IMR-90 (cell line): ENCODE data around the gene BRIP1. TPM values are rescaled to one million over a fixed set of nuclear protein-coding genes. Genes with fewer than 3 reads are reported as not detected.

Source experiments
- ATAC-seq: fragments of 200-7000 bp; cut with Tn5 transposase; 2 replicates; pipeline ENCODE4 v1.9.1; 2020; ENCODE audit warnings: low read depth, mild to moderate bottlenecking, moderate library complexity
- BruUV-seq: library from RNA; stranded (reverse); fragments of 400-500 nt; replicated peaks from 2 replicates; lab custom pipeline; 2021; lab: Mats Ljungman, UMichigan
- CTCF ChIA-PET: fragments of 300-600 bp; formaldehyde crosslinking; extraction: SDS; loops from one replicate; lab custom pipeline; 2021; ENCODE audit warnings: antibody characterized with exemption; lab: Yijun Ruan, JAX
- POLR2A ChIA-PET: fragments of 300-600 bp; sonication (Branson Sonifier 250); formaldehyde crosslinking; loops from one replicate; lab custom pipeline; 2022; ENCODE audit warnings: antibody characterized with exemption; ENCODE audit not compliant: unreplicated experiment; lab: Charles Lee
- DNase-seq: peaks from one replicate; pipeline ENCODE4 v3.0.0; 2013
- H2AFZ ChIP-seq: replicated peaks from 2 replicates; pipeline ENCODE3; 2013; ENCODE audit warnings: low read length, mild to moderate bottlenecking; ENCODE audit not compliant: poor library complexity
- H2AK5ac ChIP-seq: 2 replicates; pipeline ENCODE4 v1.6.1; 2013; ENCODE audit warnings: low read depth, low read length, inconsistent platforms
- H2AK9ac ChIP-seq: replicated peaks from 2 replicates; pipeline ENCODE3; 2013; ENCODE audit warnings: mild to moderate bottlenecking, low read depth, low read length, moderate library complexity; ENCODE audit not compliant: poor library complexity
- H2BK120ac ChIP-seq: 2 replicates; pipeline ENCODE4 v1.6.1; 2013; ENCODE audit warnings: low read depth, low read length, inconsistent platforms
- H2BK15ac ChIP-seq: 3 replicates; pipeline ENCODE4 v1.6.1; 2013; ENCODE audit warnings: low read depth, low read length, inconsistent platforms
- H2BK20ac ChIP-seq: 2 replicates; pipeline ENCODE4 v1.6.1; 2013; ENCODE audit warnings: low read depth, mild to moderate bottlenecking, inconsistent platforms, low read length, moderate library complexity
- H2BK5ac ChIP-seq: 2 replicates; pipeline ENCODE4 v1.6.1; 2013; ENCODE audit warnings: mild to moderate bottlenecking, low read depth, low read length, inconsistent platforms; ENCODE audit not compliant: poor library complexity, severe bottlenecking
- H3K14ac ChIP-seq: replicated peaks from 2 replicates; pipeline ENCODE4 v1.6.1; 2013; ENCODE audit warnings: low read depth, low read length, inconsistent platforms
- H3K18ac ChIP-seq: 2 replicates; pipeline ENCODE4 v1.6.1; 2013; ENCODE audit warnings: low read depth, low read length, control low read depth
- H3K23ac ChIP-seq: 2 replicates; pipeline ENCODE4 v1.6.1; 2013; ENCODE audit warnings: low read depth, low read length, inconsistent platforms
- H3K27ac ChIP-seq: 2 replicates; pipeline ENCODE4 v1.5.1; 2013; ENCODE audit warnings: mild to moderate bottlenecking, control low read depth, low read length; ENCODE audit not compliant: insufficient read depth
- H3K27me3 ChIP-seq: 2 replicates; pipeline ENCODE4 v1.6.1; 2013; ENCODE audit warnings: low read length; ENCODE audit not compliant: control insufficient read depth, insufficient read depth
- H3K36me3 ChIP-seq: 2 replicates; pipeline ENCODE4 v1.6.1; 2013; ENCODE audit warnings: low read length, mixed read lengths; ENCODE audit not compliant: control insufficient read depth, insufficient read depth
- H3K4ac ChIP-seq: 2 replicates; pipeline ENCODE4 v1.6.1; 2013; ENCODE audit warnings: low read depth, low read length, inconsistent platforms
- H3K4me1 ChIP-seq: 2 replicates; pipeline ENCODE4 v1.6.1; 2013; ENCODE audit warnings: low read length, mixed read lengths; ENCODE audit not compliant: control insufficient read depth, insufficient read depth
- H3K4me2 ChIP-seq: 2 replicates; pipeline ENCODE4 v1.6.1; 2013; ENCODE audit warnings: low read depth, mild to moderate bottlenecking, control low read depth, low read length, moderate library complexity
- H3K4me3 ChIP-seq: 2 replicates; pipeline ENCODE4 v1.5.1; 2013; ENCODE audit warnings: low read depth, mild to moderate bottlenecking, control low read depth, low read length, moderate library complexity; ENCODE audit not compliant: insufficient read depth
- H3K56ac ChIP-seq: 2 replicates; pipeline ENCODE4 v1.6.1; 2013; ENCODE audit warnings: low read length, inconsistent platforms; ENCODE audit not compliant: insufficient read depth; ENCODE audit errors: extremely low read depth
- H3K79me1 ChIP-seq, 2 experiments: 2 replicates each; pipeline ENCODE4 v1.6.1; 2013; ENCODE audit warnings: low read length in 2 of 2, inconsistent platforms in 1 of 2, low read depth in 1 of 2
- H3K9ac ChIP-seq: 2 replicates; pipeline ENCODE4 v1.6.1; 2013; ENCODE audit warnings: low read depth, low read length, control low read depth
- H3K9me1 ChIP-seq: 2 replicates; pipeline ENCODE4 v1.6.1; 2013; ENCODE audit warnings: low read length, inconsistent platforms; ENCODE audit not compliant: insufficient read depth
- H3K9me3 ChIP-seq: 2 replicates; pipeline ENCODE4 v1.6.1; 2013; ENCODE audit warnings: low read length; ENCODE audit not compliant: control insufficient read depth, insufficient read depth
- H4K20me1 ChIP-seq: 2 replicates; pipeline ENCODE4 v1.6.1; 2013; ENCODE audit warnings: low read length, inconsistent platforms; ENCODE audit not compliant: insufficient read depth
- H4K5ac ChIP-seq: 2 replicates; pipeline ENCODE4 v1.6.1; 2013; ENCODE audit warnings: mild to moderate bottlenecking, low read depth, low read length, control low read depth
- H4K8ac ChIP-seq, 2 experiments: 2 replicates each; pipeline ENCODE4 v1.6.1; 2013; ENCODE audit warnings: low read depth in 2 of 2, low read length in 2 of 2, control low read depth in 1 of 2, inconsistent platforms in 1 of 2
- H4K91ac ChIP-seq: 2 replicates; pipeline ENCODE4 v1.6.1; 2013; ENCODE audit warnings: low read depth, low read length, inconsistent platforms; ENCODE audit not compliant: insufficient read depth
- NFE2L2 ChIP-seq: fragments of 150-350 bp; IDR thresholded peaks from 2 replicates; pipeline ENCODE4 v1.6.1; 2016; ENCODE audit warnings: low read depth, mild to moderate bottlenecking, low read length
- RAD21 ChIP-seq: IDR thresholded peaks from 2 replicates; pipeline ENCODE4 v1.6.1; 2012; ENCODE audit warnings: low read length, improper control_type of control experiment
- SMC3 ChIP-seq: fragments of 150-350 bp; IDR thresholded peaks from 2 replicates; pipeline ENCODE4 v1.6.1; 2016; ENCODE audit warnings: low read depth, mild to moderate bottlenecking, antibody characterized with exemption, low read length, moderate library complexity
- WGBS, 2 experiments: methylation state at CpG; one replicate each; pipeline versions ENCODE4 v1.1.5 to v1.1.7; 2013; ENCODE audit warnings: missing lambda C conversion rate in 2 of 2; ENCODE audit not compliant: insufficient read length in 1 of 2; ENCODE audit errors: extremely low coverage in 2 of 2; 5-methylcytosine and 5-hydroxymethylcytosine counted together
- dilution Hi-C: fragments of 300-500 bp; cut with HindIII; formaldehyde crosslinking; loops from one replicate; pipeline ENCODE4 v1.14.3; 2018; ENCODE audit warnings: low sequenced_read_pairs; ENCODE audit not compliant: unreplicated experiment
- in situ Hi-C: fragments of 300-500 bp; cut with MboI; formaldehyde crosslinking; loops from 3 replicates; pipeline ENCODE4 v1.14.3; 2019; ENCODE audit warnings: low sequenced_read_pairs, inconsistent platforms, mixed read lengths
- intact Hi-C: fragments of 100-400 bp; cut with micrococcal nuclease; formaldehyde crosslinking; loops from 2 replicates; pipeline ENCODE4 v1.10.0; 2022
- polyA plus RNA-seq, 3 experiments: library from polyadenylated mRNA; depleted of rRNA; stranded (reverse); fragments of >200 nt; gene quantifications; 2 replicates each; pipeline ENCODE4 v1.2.3, GENCODE V29; 2012; ENCODE audit warnings: low replicate concordance in 1 of 3
- total RNA-seq: library from RNA; depleted of rRNA; stranded (reverse); fragments of >200 nt; gene quantifications from 2 replicates; pipeline ENCODE4 v1.2.3, GENCODE V29; 2012

The BRIP1 gene
- total and polyA plus RNA-seq, 2 of the 4 experiments (the other 2 are of a cell fraction) = 6.1 to 19.7 TPM

GRCh38 chr17:61648587-61648986, 214.7 kb downstream of the BRIP1 start:
- dilution Hi-C loops = no loop called here
- Histone ChIP-seq H3K27ac (no peak overlapping the region), H4K91ac (no peak overlapping the region), H3K4ac (no peak overlapping the region), H4K20me1 (no peaks in the 10 kb centered on the region), H3K4me3 (no peak overlapping the region), H3K4me2 (no peak overlapping the region), H3K4me1 (peaks cover 1% of the 10 kb centered on the region; the same call in 1 of the 2 replicates), H3K9me3 (peaks cover 12% of the 10 kb centered on the region), H2BK5ac (no peak overlapping the region), H3K14ac (no peak overlapping the region), H3K36me3 (no peaks in the 10 kb centered on the region), H2BK120ac (0 out of 2 replicates have a peak overlapping the region, but pooled peaks have one; percentile 14), H3K18ac (no peak overlapping the region), H3K9ac (no peak overlapping the region), H4K8ac (no peak overlapping the region), H3K23ac (no peak overlapping the region), H3K27me3 (no peaks in the 10 kb centered on the region), H2AK9ac (no peak overlapping the region), H2AK5ac (no peak overlapping the region), H3K56ac (no peak overlapping the region), H2BK20ac (peak overlapping the region; percentile 20; the same call in 1 of the 2 replicates), H3K79me1 (no peaks in the 10 kb centered on the region), H2AFZ (no peak overlapping the region), H3K9me1 (no peaks in the 10 kb centered on the region; the same call in 1 of the 2 replicates), H4K5ac (no peak overlapping the region), H2BK15ac (no peak overlapping the region)
- no TSS peak for BruUV-seq
- POLR2A ChIA-PET = no interaction called here
- CTCF ChIA-PET = interaction anchor here (1.5 kb wide), 1 partner anchor 17 kb away, joined by 3 read pairs; no protein-coding TSS in a partner anchor
- WGBS, 2 experiments = no CpG with 5 or more reads among the region's 1 CpG
- intact Hi-C loops = no loop called here
- DNase-seq = no peak
- TF ChIP-seq SMC3 (no peak), NFE2L2 (no peak), RAD21 (no peak)
- ATAC-seq = no peak
- in situ Hi-C loops = loop anchor here (25.0 kb wide), 1 partner anchor 414 kb away; the partner anchor contains the start of gene MED13
